ENCODE measurements around the gene PFDN5. TPM values are rescaled to one million over a fixed set of nuclear protein-coding genes. Genes with fewer than 3 reads are reported as not detected.
"Not testable (repeated sequence)": the region's sequence is repeated elsewhere in the genome, so short reads cannot be mapped to it uniquely, and the experiment has no call there.

PFDN5 gene
- total and polyA plus RNA-seq, 2 experiments from 2014 or later, result 377 to 441 TPM

DNA sequence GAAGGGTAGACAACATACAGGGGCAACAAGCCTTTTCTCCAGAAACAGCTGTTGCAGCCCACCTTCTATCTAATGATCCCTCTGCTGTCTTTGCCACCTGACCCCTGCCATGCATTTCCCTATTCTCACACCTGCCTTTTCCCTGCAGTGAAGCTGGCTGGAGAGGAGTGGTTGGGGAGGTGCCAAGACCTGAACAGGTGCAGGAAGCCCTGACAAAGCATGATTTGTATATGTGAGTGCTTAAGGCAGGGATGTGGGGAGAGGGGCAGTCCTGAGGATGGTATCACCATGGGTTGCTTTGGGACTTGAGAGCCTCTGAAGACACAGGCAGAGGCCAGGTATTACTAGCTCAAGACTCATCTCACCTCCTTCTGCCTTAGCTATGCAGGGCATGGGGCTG is 2.9 kb upstream of the PFDN5 start:
- TF ChIP-seq, protein P1, sequence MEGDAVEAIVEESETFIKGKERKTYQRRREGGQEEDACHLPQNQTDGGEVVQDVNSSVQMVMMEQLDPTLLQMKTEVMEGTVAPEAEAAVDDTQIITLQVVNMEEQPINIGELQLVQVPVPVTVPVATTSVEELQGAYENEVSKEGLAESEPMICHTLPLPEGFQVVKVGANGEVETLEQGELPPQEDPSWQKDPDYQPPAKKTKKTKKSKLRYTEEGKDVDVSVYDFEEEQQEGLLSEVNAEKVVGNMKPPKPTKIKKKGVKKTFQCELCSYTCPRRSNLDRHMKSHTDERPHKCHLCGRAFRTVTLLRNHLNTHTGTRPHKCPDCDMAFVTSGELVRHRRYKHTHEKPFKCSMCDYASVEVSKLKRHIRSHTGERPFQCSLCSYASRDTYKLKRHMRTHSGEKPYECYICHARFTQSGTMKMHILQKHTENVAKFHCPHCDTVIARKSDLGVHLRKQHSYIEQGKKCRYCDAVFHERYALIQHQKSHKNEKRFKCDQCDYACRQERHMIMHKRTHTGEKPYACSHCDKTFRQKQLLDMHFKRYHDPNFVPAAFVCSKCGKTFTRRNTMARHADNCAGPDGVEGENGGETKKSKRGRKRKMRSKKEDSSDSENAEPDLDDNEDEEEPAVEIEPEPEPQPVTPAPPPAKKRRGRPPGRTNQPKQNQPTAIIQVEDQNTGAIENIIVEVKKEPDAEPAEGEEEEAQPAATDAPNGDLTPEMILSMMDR (IDR thresholded peaks at IDR 0.05; ENCODE audit: poor library complexity), result no peak
- no peak for TF ChIP-seq EZH2phosphoT487 (IDR thresholded peaks at IDR 0.05; ENCODE audit: low read depth, severe bottlenecking, unreplicated experiment)
- TF ChIP-seq EZH2 (IDR thresholded peaks at IDR 0.05; ENCODE audit: borderline replicate concordance), result no peak
- no peak overlapping the region for H3K27ac ChIP-seq
- no peaks in the 10 kb centered on the region for H3K27me3 ChIP-seq
- no peaks in the 10 kb centered on the region for H3K9me3 ChIP-seq (ENCODE audit: low read depth)
- peaks cover 18% of the 10 kb centered on the region for H3K79me2 ChIP-seq
- peaks cover 15% of the 10 kb centered on the region for H3K4me1 ChIP-seq (ENCODE audit: insufficient read depth)
- no peak overlapping the region for H2AFZ ChIP-seq
- no peak for DNase-seq (ENCODE audit: low spot score)
- no peak overlapping the region for H3K4me3 ChIP-seq
- H3K36me3 ChIP-seq (replicated peaks; ENCODE audit: insufficient read depth, low read depth), result no peaks in the 10 kb centered on the region
- no peaks in the 10 kb centered on the region for H4K20me1 ChIP-seq (ENCODE audit: insufficient read depth, poor library complexity, severe bottlenecking)
- no peak overlapping the region for H3K4me2 ChIP-seq
- no peaks in the 10 kb centered on the region for H3K9me2 ChIP-seq (replicated peaks; ENCODE audit: insufficient read depth)

DNA sequence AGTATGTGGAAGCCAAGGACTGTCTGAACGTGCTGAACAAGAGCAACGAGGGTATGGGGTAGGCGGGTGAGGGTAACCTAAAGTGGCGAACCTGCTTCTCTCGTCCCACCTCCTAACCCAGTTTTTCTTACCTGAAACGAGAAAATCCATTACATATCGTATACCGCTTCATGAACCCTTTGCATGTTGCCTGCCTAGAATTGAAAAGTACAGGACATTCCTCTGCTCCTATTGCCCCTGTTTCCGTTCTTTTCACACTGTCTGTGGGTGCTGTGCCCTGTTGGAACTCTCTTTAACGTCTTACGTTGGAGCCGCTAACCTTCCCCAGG is 513 bp downstream of the PFDN5 start:
- Histone ChIP-seq H3K4me1 (ENCODE audit: insufficient read depth) (peaks cover 30% of the 10 kb centered on the region), H3K79me2 (peaks cover 32% of the 10 kb centered on the region), H3K4me2 (peak overlapping the region; percentile 79), H4K20me1 (ENCODE audit: insufficient read depth, poor library complexity, severe bottlenecking) (no peaks in the 10 kb centered on the region), H3K9me2 (replicated peaks; ENCODE audit: insufficient read depth) (no peaks in the 10 kb centered on the region), H3K27ac (peak overlapping the region; percentile 88), H3K27me3 (no peaks in the 10 kb centered on the region), H2AFZ (peak overlapping the region; percentile 47), H3K36me3 (replicated peaks; ENCODE audit: insufficient read depth, low read depth) (no peaks in the 10 kb centered on the region), H3K4me3 (peak overlapping the region; percentile 50), H3K9me3 (ENCODE audit: low read depth) (no peaks in the 10 kb centered on the region)
- 3% methylated on average over 12 of the region's 12 CpGs for WGBS (ENCODE audit: low lambda C conversion rate, missing lambda C conversion rate)
- DNase-seq (ENCODE audit: low spot score), result no peak
- no peak for TF ChIP-seq EZH2 (IDR thresholded peaks at IDR 0.05; ENCODE audit: borderline replicate concordance)
- TF ChIP-seq EZH2phosphoT487 (IDR thresholded peaks at IDR 0.05; ENCODE audit: low read depth, severe bottlenecking, unreplicated experiment), result no peak
- TF ChIP-seq, protein P1 (IDR thresholded peaks at IDR 0.05; ENCODE audit: poor library complexity), result no peak

DNA sequence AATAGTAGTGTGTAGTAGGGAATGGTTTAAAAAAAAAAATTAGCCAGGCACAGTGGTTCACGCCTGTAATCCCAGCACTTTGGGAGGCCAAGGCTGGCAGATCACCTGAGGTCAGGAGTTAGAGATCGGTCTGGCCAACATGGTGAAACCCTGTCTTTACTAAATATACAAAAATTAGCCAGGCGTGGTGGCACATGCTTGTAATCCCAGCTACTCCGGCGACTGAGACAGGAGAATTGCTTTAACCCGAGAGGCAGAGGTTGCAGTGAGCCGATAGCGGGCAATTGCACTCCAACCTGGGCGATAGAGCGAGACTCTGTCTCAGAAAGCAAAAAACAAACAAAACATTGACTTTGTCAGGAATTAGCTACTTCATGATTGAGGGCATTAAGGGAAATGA is 1.8 kb downstream of the PFDN5 start:
- not testable (repeated sequence) for H3K9me2 ChIP-seq (replicated peaks; ENCODE audit: insufficient read depth); H2AFZ ChIP-seq; DNase-seq (ENCODE audit: low spot score); H3K36me3 ChIP-seq (replicated peaks; ENCODE audit: insufficient read depth, low read depth); H3K4me3 ChIP-seq; H3K4me2 ChIP-seq; H3K27ac ChIP-seq; H4K20me1 ChIP-seq (ENCODE audit: insufficient read depth, poor library complexity, severe bottlenecking); H3K9me3 ChIP-seq (ENCODE audit: low read depth); H3K27me3 ChIP-seq
- 97% methylated on average over 10 of the region's 10 CpGs for WGBS (ENCODE audit: low lambda C conversion rate, missing lambda C conversion rate)
- H3K79me2 ChIP-seq, result peaks cover 44% of the 10 kb centered on the region
- H3K4me1 ChIP-seq (ENCODE audit: insufficient read depth), result peaks cover 30% of the 10 kb centered on the region

DNA sequence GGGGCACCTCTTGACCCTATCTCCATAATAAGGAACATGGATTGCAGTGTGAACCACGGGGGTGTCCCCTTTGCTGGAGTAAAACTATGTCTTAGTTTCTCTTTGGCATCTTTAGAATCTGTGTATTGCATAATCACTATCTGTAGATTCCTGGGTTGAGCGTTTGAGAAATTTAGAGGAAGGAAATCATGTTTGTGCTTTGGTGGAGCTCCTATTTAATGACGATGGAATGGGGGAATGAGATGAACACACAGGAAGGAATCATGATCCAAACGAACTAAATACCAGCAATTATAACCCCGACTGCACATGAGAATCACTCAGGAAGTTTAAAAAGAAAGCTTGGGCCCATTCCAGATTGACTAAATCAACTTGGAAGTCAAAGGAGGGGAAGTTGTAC is 2.8 kb downstream of the PFDN5 start:
- no peak overlapping the region for H3K4me2 ChIP-seq
- DNase-seq (ENCODE audit: low spot score), result no peak

More for the DNA sequence above, 2.8 kb downstream of the PFDN5 start:
- Histone ChIP-seq H2AFZ (no peak overlapping the region), H3K4me1 (ENCODE audit: insufficient read depth) (peaks cover 30% of the 10 kb centered on the region), H3K9me2 (replicated peaks; ENCODE audit: insufficient read depth) (no peaks in the 10 kb centered on the region), H3K4me3 (no peak overlapping the region), H4K20me1 (ENCODE audit: insufficient read depth, poor library complexity, severe bottlenecking) (no peaks in the 10 kb centered on the region), H3K36me3 (replicated peaks; ENCODE audit: insufficient read depth, low read depth) (no peaks in the 10 kb centered on the region), H3K79me2 (peaks cover 47% of the 10 kb centered on the region), H3K27me3 (no peaks in the 10 kb centered on the region), H3K27ac (peak overlapping the region; percentile 87), H3K9me3 (ENCODE audit: low read depth) (no peaks in the 10 kb centered on the region)
- 79% methylated on average over 5 of the region's 5 CpGs for WGBS (ENCODE audit: low lambda C conversion rate, missing lambda C conversion rate)
- TF ChIP-seq EZH2 (IDR thresholded peaks at IDR 0.05; ENCODE audit: borderline replicate concordance) (no peak), EZH2phosphoT487 (IDR thresholded peaks at IDR 0.05; ENCODE audit: low read depth, severe bottlenecking, unreplicated experiment) (no peak)
- TF ChIP-seq, protein P1 (IDR thresholded peaks at IDR 0.05; ENCODE audit: poor library complexity), result no peak

Measured in hepatocyte (in vitro differentiated cells).